B cell (primary cell): ENCODE data around the gene SGCA. TPM values are rescaled to one million over a fixed set of nuclear protein-coding genes. Genes with fewer than 3 reads are reported as not detected.
A peak's percentile ranks its signal among the peaks of the same experiment; 100 is the strongest.

Experiments used
- ATAC-seq: fragments of 200-7000 bp; cut with Tn5 transposase; one replicate; pipeline ENCODE4 v1.10.0; 2021; ENCODE audit warnings: low read depth, mild to moderate bottlenecking, moderate number of reproducible peaks, moderate library complexity
- CTCF ChIA-PET: fragments of 350-600 bp; sonication (Branson Sonifier 250); formaldehyde crosslinking; loops from one replicate; lab custom pipeline; 2021; ENCODE audit warnings: antibody characterized with exemption, inconsistent platforms; lab: Charles Lee
- POLR2A ChIA-PET: fragments of 350-600 bp; sonication (Branson Sonifier 250); formaldehyde crosslinking; loops from one replicate; lab custom pipeline; 2021; ENCODE audit warnings: antibody characterized with exemption; lab: Charles Lee
- DNase-seq: peaks from one replicate; pipeline ENCODE4 v3.0.0; 2013
- H2AFZ ChIP-seq: 2 replicates; pipeline ENCODE4 v1.6.1; 2012; ENCODE audit warnings: mild to moderate bottlenecking, low read depth, low read length; ENCODE audit not compliant: insufficient read depth, poor library complexity, severe bottlenecking
- H3K27ac ChIP-seq, 2 donors: 1 replicate in 1 of 2; 2 replicates in 1 of 2; pipeline ENCODE4 v1.5.1; 2012 to 2013; ENCODE audit warnings: low read length in 2 of 2, mild to moderate bottlenecking in 2 of 2, moderate library complexity in 1 of 2
- H3K27me3 ChIP-seq, 4 experiments: fragments of 200-600 bp in 1 of 4; sonication (generic) in 1 of 4; replicated peaks in 1 of 4; 1 replicate in 2 of 4; 2 replicates in 2 of 4; pipeline versions ENCODE4 v1.6.1 to v1.7.0; 2013 to 2016; ENCODE audit warnings: low read length in 3 of 4, mild to moderate bottlenecking in 2 of 4, mixed read lengths in 1 of 4, moderate library complexity in 1 of 4; ENCODE audit not compliant: insufficient read depth in 4 of 4, control insufficient read depth in 3 of 4; ENCODE audit errors: control extremely low read depth in 1 of 4
- H3K36me3 ChIP-seq, 2 experiments: replicated peaks in 1 of 2; 1 replicate in 1 of 2; 2 replicates in 1 of 2; pipeline versions ENCODE4 v1.6.1 to v1.7.1; 2013; ENCODE audit warnings: low read length in 1 of 2; ENCODE audit not compliant: insufficient read depth in 2 of 2, control insufficient read depth in 1 of 2; ENCODE audit errors: control extremely low read depth in 1 of 2, extremely low read depth in 1 of 2
- H3K4me1 ChIP-seq, 2 donors: fragments of 200-600 bp in 1 of 2; sonication (generic) in 1 of 2; 1 replicate in 1 of 2; 2 replicates in 1 of 2; pipeline versions ENCODE4 v1.5.1 to v1.6.1; 2013 to 2017; ENCODE audit warnings: low read length in 2 of 2; ENCODE audit not compliant: control insufficient read depth in 2 of 2, insufficient read depth in 2 of 2
- H3K4me2 ChIP-seq: replicated peaks from 2 replicates; pipeline ENCODE3; 2012; ENCODE audit warnings: mild to moderate bottlenecking, low read depth, low read length; ENCODE audit not compliant: poor library complexity, severe bottlenecking
- H3K4me3 ChIP-seq, 5 experiments: fragments of 200-600 bp in 1 of 5; sonication (generic) in 1 of 5; 1 replicate in 3 of 5; 2 replicates in 2 of 5; pipeline versions ENCODE4 v1.5.1 to v1.7.0; 2011 to 2016; ENCODE audit warnings: low read length in 4 of 5, mild to moderate bottlenecking in 4 of 5, low read depth in 2 of 5, control low read depth in 1 of 5, moderate library complexity in 1 of 5; ENCODE audit not compliant: insufficient read depth in 1 of 5; ENCODE audit errors: control extremely low read depth in 1 of 5, extremely low read depth in 1 of 5
- H3K79me2 ChIP-seq: fragments of 200-600 bp; sonication (generic); one replicate; pipeline ENCODE4 v1.6.0; 2016; ENCODE audit warnings: low read length; ENCODE audit not compliant: control insufficient read depth, insufficient read depth
- H3K9ac ChIP-seq: fragments of 200-600 bp; sonication (generic); 2 replicates; pipeline ENCODE4 v1.6.1; 2017; ENCODE audit warnings: mild to moderate bottlenecking, low read length, moderate library complexity
- H3K9me3 ChIP-seq, 3 donors: one replicate each; pipeline versions ENCODE4 v1.6.1 to v1.7.1; 2013; ENCODE audit warnings: low read length in 2 of 3; ENCODE audit not compliant: control insufficient read depth in 2 of 3, insufficient read depth in 1 of 3; ENCODE audit errors: control extremely low read depth in 1 of 3
- H4K20me1 ChIP-seq: 2 replicates; pipeline ENCODE4 v1.6.0; 2012; ENCODE audit warnings: mild to moderate bottlenecking, low read length; ENCODE audit not compliant: insufficient read depth, control insufficient read depth, poor library complexity, severe bottlenecking
- H3K27ac Mint-ChIP-seq: one replicate; pipeline ENCODE4 v1.8.0; 2021; ENCODE audit warnings: mixed read lengths
- H3K27me3 Mint-ChIP-seq: one replicate; pipeline ENCODE4 v1.8.0; 2021; ENCODE audit warnings: mixed read lengths
- H3K4me1 Mint-ChIP-seq: one replicate; pipeline ENCODE4 v1.8.0; 2021; ENCODE audit warnings: mixed read lengths
- H3K4me3 Mint-ChIP-seq: one replicate; pipeline ENCODE4 v1.8.0; 2021; ENCODE audit warnings: mixed read lengths
- H3K9me3 Mint-ChIP-seq: one replicate; pipeline ENCODE4 v1.8.0; 2022; ENCODE audit warnings: mixed read lengths; ENCODE audit not compliant: insufficient read depth
- EZH2 ChIP-seq: IDR thresholded peaks from 2 replicates; pipeline ENCODE4 v1.6.1; 2012; ENCODE audit warnings: borderline replicate concordance, low read depth, mild to moderate bottlenecking, moderate library complexity, low read length; ENCODE audit not compliant: insufficient read depth, poor library complexity, severe bottlenecking
- WGBS: methylation state at CpG from one replicate; pipeline ENCODE4 v1.1.5; 2013; ENCODE audit warnings: missing lambda C conversion rate; ENCODE audit not compliant: insufficient coverage; 5-methylcytosine and 5-hydroxymethylcytosine counted together
- intact Hi-C: fragments of 100-400 bp; cut with micrococcal nuclease; formaldehyde crosslinking; loops from one replicate; pipeline ENCODE4 v1.10.0; 2022
- polyA plus RNA-seq: library from polyadenylated mRNA; depleted of rRNA; stranded (reverse); fragments of >200 nt; gene quantifications from 2 replicates; pipeline ENCODE4 v1.2.3, GENCODE V29; 2012
- total RNA-seq, 2 donors: library from RNA; stranded (reverse); fragments of 120-200 nt in 1 of 2; gene quantifications; 1 replicate in 1 of 2; 2 replicates in 1 of 2; pipeline versions ENCODE4 v1.2.3 to v1.2.4, GENCODE V29; 2013 to 2022
- TF ChIP-seq, protein P1 (sequence below): fragments of 200-600 bp; IDR thresholded peaks from one replicate; pipeline ENCODE4 v1.8.0; 2022; ENCODE audit warnings: antibody characterized with exemption, mild to moderate bottlenecking

SGCA gene
- total and polyA plus RNA-seq, 2 donors (not counting 1 experiment from before 2014, with no cell fraction given), result 4.4 to 4.5 TPM

DNA sequence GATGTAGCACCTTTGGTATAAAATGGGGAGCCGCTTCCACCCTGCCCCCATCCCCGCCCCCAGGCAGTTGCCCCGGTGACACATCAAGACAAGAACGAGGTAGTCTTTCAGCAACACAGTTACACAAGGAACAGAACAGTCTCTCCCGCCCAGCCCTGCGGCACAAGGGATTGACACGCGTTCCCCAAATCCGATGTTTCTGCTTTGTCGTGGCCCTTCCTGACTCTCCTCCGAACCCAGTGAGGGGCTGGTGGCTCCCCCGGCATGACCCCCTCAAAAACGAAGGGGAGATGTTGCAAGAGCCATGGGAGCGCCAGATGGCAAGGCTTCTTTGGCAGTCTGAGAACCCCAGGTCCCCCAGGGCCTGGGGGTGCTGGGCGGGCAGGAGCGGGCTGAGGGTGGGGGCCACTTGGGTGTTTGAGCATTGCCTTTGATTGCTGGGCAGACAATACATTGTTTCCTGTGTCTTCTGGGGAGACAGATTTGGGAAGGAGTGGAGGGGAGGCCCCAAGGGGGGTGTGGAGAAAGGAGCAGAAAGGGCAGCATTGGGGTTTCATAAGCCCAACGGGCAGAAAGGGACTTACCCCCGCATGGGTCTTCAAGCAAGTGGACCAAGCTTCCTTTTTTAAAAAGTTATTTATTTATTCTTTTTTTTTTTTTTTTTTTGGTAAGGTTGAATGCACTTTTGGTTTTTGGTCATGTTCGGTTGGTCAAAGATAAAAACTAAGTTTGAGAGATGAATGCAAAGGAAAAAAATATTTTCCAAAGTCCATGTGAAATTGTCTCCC lies 19.0 kb downstream of the SGCA start:
- intact Hi-C loops, result no loop called here
- H3K4me1 Mint-ChIP-seq, result peaks cover 40% of the 10 kb centered on the region
- Histone ChIP-seq H3K4me2 (peak overlapping the region; percentile 67), H3K36me3 (no peaks in the 10 kb centered on the region), H3K4me1 (peaks cover 27 to 31% of the 10 kb centered on the region in 2 donors), H3K9me3 (peaks cover 0 to 5% (median 0%) of the 10 kb centered on the region in 3 donors), H3K9ac (no peak overlapping the region), H3K27ac (no peak overlapping the region), H3K27me3 (no peaks in the 10 kb centered on the region), H3K79me2 (no peaks in the 10 kb centered on the region), H3K4me3 (no peak overlapping the region), H2AFZ (no peak overlapping the region), H4K20me1 (no peaks in the 10 kb centered on the region)
- CTCF ChIA-PET, result interaction anchor here (0.6 to 3.3 kb wide), 4 partner anchors 11 to 125 kb away, joined by 3 to 10 read pairs (median 4); partner anchors contain the start of gene COL1A1
- no peak overlapping the region for H3K27ac Mint-ChIP-seq
- H3K4me3 Mint-ChIP-seq, result peak overlapping the region; percentile 77
- DNase-seq, result no peak
- TF ChIP-seq EZH2, result no peak
- TF ChIP-seq, protein P1, sequence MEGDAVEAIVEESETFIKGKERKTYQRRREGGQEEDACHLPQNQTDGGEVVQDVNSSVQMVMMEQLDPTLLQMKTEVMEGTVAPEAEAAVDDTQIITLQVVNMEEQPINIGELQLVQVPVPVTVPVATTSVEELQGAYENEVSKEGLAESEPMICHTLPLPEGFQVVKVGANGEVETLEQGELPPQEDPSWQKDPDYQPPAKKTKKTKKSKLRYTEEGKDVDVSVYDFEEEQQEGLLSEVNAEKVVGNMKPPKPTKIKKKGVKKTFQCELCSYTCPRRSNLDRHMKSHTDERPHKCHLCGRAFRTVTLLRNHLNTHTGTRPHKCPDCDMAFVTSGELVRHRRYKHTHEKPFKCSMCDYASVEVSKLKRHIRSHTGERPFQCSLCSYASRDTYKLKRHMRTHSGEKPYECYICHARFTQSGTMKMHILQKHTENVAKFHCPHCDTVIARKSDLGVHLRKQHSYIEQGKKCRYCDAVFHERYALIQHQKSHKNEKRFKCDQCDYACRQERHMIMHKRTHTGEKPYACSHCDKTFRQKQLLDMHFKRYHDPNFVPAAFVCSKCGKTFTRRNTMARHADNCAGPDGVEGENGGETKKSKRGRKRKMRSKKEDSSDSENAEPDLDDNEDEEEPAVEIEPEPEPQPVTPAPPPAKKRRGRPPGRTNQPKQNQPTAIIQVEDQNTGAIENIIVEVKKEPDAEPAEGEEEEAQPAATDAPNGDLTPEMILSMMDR, result no peak
- 39% methylated on average over 15 of the region's 19 CpGs for WGBS
- H3K27me3 Mint-ChIP-seq, result no peaks in the 10 kb centered on the region
- no peak for ATAC-seq
- POLR2A ChIA-PET, result no interaction called here
- H3K9me3 Mint-ChIP-seq, result no peaks in the 10 kb centered on the region
